Activated CD8-positive, alpha-beta memory T cell treated with anti-CD3 and anti-CD28 coated beads, Interleukin-2, amount 10 ng/mL, durations not matched to agents 7 days and 5 days (primary cell): ENCODE measurements around the gene CHMP4B. TPM values are rescaled to one million over a fixed set of nuclear protein-coding genes. Genes with fewer than 3 reads are reported as not detected.

Experiments
- ATAC-seq: fragments of 150-1000 bp; cut with Tn5 transposase; one replicate; pipeline ENCODE4 v1.10.0; 2021; ENCODE audit warnings: moderate library complexity
- CTCF ChIA-PET: fragments of 350-600 bp; sonication (Branson Sonifier 250); formaldehyde crosslinking; loops from one replicate; lab custom pipeline; 2021; ENCODE audit warnings: antibody characterized with exemption; lab: Charles Lee
- DNase-seq: peaks from one replicate; pipeline ENCODE4 v3.0.0-alpha.2; 2020
- H3K27ac Mint-ChIP-seq: one replicate; pipeline ENCODE4 v1.8.0; 2021; ENCODE audit warnings: mild to moderate bottlenecking, mixed read lengths
- H3K27me3 Mint-ChIP-seq: one replicate; pipeline ENCODE4 v1.8.0; 2021; ENCODE audit warnings: mixed read lengths
- H3K36me3 Mint-ChIP-seq: one replicate; pipeline ENCODE4 v1.8.0; 2021; ENCODE audit warnings: mild to moderate bottlenecking, mixed read lengths
- H3K4me1 Mint-ChIP-seq: one replicate; pipeline ENCODE4 v1.8.0; 2021; ENCODE audit warnings: mixed read lengths
- H3K4me3 Mint-ChIP-seq: one replicate; pipeline ENCODE4 v1.8.0; 2021; ENCODE audit warnings: mild to moderate bottlenecking, moderate library complexity, mixed read lengths
- H3K9me3 Mint-ChIP-seq: one replicate; pipeline ENCODE4 v1.8.0; 2022; ENCODE audit warnings: low read depth, mixed read lengths
- total RNA-seq, 2 experiments: library from RNA; stranded (reverse); gene quantifications; one replicate each; pipeline ENCODE4 v1.2.3, GENCODE V29; 2021

The CHMP4B gene
- total RNA-seq, 2 experiments from 2014 or later = 79.4 to 81.9 TPM

GRCh38 chr20:33815671-33816070 is 4.5 kb downstream of the CHMP4B start:
- H3K9me3 Mint-ChIP-seq = no peaks in the 10 kb centered on the region
- CTCF ChIA-PET = no interaction called here
- DNase-seq (no peak), ATAC-seq (no peak)
- H3K4me3 Mint-ChIP-seq = no peak overlapping the region
- H3K4me1 Mint-ChIP-seq = peaks cover 54% of the 10 kb centered on the region
- H3K27ac Mint-ChIP-seq = no peak overlapping the region
- H3K27me3 Mint-ChIP-seq = no peaks in the 10 kb centered on the region
- peaks cover 24% of the 10 kb centered on the region for H3K36me3 Mint-ChIP-seq

DNA sequence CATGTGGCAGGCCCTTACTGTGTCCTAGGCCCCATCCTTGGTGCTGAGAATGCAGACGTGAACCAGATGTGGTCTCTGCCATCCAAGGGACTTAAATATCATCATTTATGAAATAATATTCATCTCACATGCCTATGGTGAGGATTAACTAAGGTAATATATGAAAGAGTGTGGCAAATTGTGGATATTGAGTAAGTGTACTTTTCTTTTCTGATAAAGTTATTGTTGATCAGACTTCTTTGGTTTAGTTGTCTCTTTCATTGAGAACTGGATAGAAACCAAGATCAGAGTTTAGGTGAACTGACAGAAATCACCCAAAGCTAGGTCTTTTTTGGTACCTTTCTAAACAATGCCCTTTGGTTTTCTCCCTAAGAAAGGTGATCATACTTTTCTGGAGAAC is 5.0 kb downstream of the CHMP4B start:
- H3K4me3 Mint-ChIP-seq = no peak overlapping the region
- ATAC-seq = no peak
- H3K9me3 Mint-ChIP-seq = no peaks in the 10 kb centered on the region
- H3K27ac Mint-ChIP-seq = no peak overlapping the region
- no peak for DNase-seq
- no peaks in the 10 kb centered on the region for H3K27me3 Mint-ChIP-seq
- peaks cover 52% of the 10 kb centered on the region for H3K4me1 Mint-ChIP-seq
- H3K36me3 Mint-ChIP-seq = peaks cover 24% of the 10 kb centered on the region
- CTCF ChIA-PET = no interaction called here

- Mint-ChIP-seq H3K27me3 (no peaks in the 10 kb centered on the region), H3K27ac (no peak overlapping the region), H3K4me1 (peaks cover 49% of the 10 kb centered on the region), H3K36me3 (peaks cover 17% of the 10 kb centered on the region), H3K9me3 (no peaks in the 10 kb centered on the region), H3K4me3 (no peak overlapping the region)
- DNase-seq = no peak
- CTCF ChIA-PET = no interaction called here
- no peak for ATAC-seq
These were observed 6.3 kb downstream of the CHMP4B start for GRCh38 chr20:33817411-33817810.

GRCh38 chr20:33819456-33819855 is 8.3 kb downstream of the CHMP4B start:
- Mint-ChIP-seq H3K9me3 (no peaks in the 10 kb centered on the region), H3K4me3 (no peak overlapping the region), H3K4me1 (peaks cover 28% of the 10 kb centered on the region), H3K36me3 (peaks cover 9% of the 10 kb centered on the region), H3K27ac (no peak overlapping the region), H3K27me3 (no peaks in the 10 kb centered on the region)
- DNase-seq (no peak), ATAC-seq (no peak)
- CTCF ChIA-PET = no interaction called here

DNA sequence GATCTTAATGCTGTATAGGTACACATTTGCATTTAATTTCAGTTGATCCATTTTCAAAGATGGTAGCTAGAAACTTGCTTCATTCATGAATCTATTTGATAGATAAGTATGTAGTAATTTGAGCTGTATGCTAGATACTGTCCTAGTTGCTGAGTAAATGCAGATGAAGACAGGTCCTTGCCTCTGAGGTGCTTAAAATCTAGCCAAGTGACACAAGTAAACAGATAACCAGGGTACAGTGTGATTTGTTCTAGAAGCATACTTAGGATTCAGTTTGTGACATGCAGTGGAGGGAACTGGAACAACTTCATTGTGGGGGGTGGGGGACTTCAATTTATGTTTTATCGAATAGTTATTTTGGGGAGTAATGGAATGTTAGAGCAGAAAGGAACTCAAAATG is 9.2 kb downstream of the CHMP4B start:
- DNase-seq (no peak), ATAC-seq (no peak)
- CTCF ChIA-PET = interaction anchor here (1.0 kb wide), 1 partner anchor 28 kb away, joined by 3 read pairs; no protein-coding TSS in a partner anchor
- Mint-ChIP-seq H3K4me1 (peaks cover 27% of the 10 kb centered on the region), H3K27me3 (no peaks in the 10 kb centered on the region), H3K27ac (no peak overlapping the region), H3K36me3 (peaks cover 8% of the 10 kb centered on the region), H3K4me3 (no peak overlapping the region), H3K9me3 (no peaks in the 10 kb centered on the region)

- Mint-ChIP-seq H3K27me3 (no peaks in the 10 kb centered on the region), H3K27ac (no peak overlapping the region), H3K9me3 (no peaks in the 10 kb centered on the region), H3K36me3 (peaks cover 6% of the 10 kb centered on the region), H3K4me1 (peaks cover 30% of the 10 kb centered on the region), H3K4me3 (no peak overlapping the region)
- DNase-seq (no peak), ATAC-seq (no peak)
- CTCF ChIA-PET = interaction anchor here (0.6 kb wide), 1 partner anchor 319 kb away, joined by 3 read pairs; no protein-coding TSS in a partner anchor
These were observed 10.2 kb downstream of the CHMP4B start for GRCh38 chr20:33821270-33821836.

DNA sequence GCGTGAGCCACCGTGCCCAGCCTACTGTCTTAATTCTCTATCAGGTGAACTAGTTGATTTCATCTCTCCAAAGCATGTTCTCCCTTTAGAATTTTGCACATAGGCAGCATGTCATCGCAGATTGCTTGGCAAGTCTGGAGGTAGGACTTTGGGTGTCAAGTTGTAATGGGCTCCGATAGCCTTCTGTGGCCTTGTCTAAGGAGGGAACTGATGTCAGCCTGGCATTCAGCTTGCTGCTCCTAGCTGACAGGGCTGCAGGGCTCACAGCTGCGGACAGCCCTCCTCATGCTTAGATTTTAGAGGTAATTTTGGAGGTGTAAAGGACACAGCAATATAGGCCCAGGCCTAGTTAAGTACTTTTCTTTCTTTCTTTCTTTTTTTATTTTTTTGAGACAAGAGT is 11.3 kb downstream of the CHMP4B start:
- Mint-ChIP-seq H3K9me3 (no peaks in the 10 kb centered on the region), H3K27ac (no peak overlapping the region), H3K36me3 (peaks cover 6% of the 10 kb centered on the region), H3K27me3 (no peaks in the 10 kb centered on the region), H3K4me3 (no peak overlapping the region), H3K4me1 (peaks cover 31% of the 10 kb centered on the region)
- DNase-seq (no peak), ATAC-seq (no peak)
- CTCF ChIA-PET = interaction anchor here (0.8 kb wide), 1 partner anchor 41 kb away, joined by 5 read pairs; no protein-coding TSS in a partner anchor

- ATAC-seq = no peak
- Mint-ChIP-seq H3K27ac (no peak overlapping the region), H3K9me3 (no peaks in the 10 kb centered on the region), H3K4me3 (no peak overlapping the region), H3K27me3 (no peaks in the 10 kb centered on the region), H3K4me1 (peaks cover 31% of the 10 kb centered on the region), H3K36me3 (peaks cover 5% of the 10 kb centered on the region)
- no peak for DNase-seq
- CTCF ChIA-PET = no interaction called here
These were observed 11.8 kb downstream of the CHMP4B start for GRCh38 chr20:33822991-33823390.

- ATAC-seq (no peak), DNase-seq (no peak)
- H3K27ac Mint-ChIP-seq = no peak overlapping the region
- H3K4me1 Mint-ChIP-seq = peaks cover 27% of the 10 kb centered on the region
- H3K9me3 Mint-ChIP-seq = no peaks in the 10 kb centered on the region
- CTCF ChIA-PET = interaction anchor here (1.1 kb wide), 1 partner anchor 33 kb away, joined by 3 read pairs; no protein-coding TSS in a partner anchor
- no peak overlapping the region for H3K4me3 Mint-ChIP-seq
- peaks cover 5% of the 10 kb centered on the region for H3K36me3 Mint-ChIP-seq
- H3K27me3 Mint-ChIP-seq = no peaks in the 10 kb centered on the region
These were observed 13.7 kb downstream of the CHMP4B start for GRCh38 chr20:33824852-33825251.

DNA sequence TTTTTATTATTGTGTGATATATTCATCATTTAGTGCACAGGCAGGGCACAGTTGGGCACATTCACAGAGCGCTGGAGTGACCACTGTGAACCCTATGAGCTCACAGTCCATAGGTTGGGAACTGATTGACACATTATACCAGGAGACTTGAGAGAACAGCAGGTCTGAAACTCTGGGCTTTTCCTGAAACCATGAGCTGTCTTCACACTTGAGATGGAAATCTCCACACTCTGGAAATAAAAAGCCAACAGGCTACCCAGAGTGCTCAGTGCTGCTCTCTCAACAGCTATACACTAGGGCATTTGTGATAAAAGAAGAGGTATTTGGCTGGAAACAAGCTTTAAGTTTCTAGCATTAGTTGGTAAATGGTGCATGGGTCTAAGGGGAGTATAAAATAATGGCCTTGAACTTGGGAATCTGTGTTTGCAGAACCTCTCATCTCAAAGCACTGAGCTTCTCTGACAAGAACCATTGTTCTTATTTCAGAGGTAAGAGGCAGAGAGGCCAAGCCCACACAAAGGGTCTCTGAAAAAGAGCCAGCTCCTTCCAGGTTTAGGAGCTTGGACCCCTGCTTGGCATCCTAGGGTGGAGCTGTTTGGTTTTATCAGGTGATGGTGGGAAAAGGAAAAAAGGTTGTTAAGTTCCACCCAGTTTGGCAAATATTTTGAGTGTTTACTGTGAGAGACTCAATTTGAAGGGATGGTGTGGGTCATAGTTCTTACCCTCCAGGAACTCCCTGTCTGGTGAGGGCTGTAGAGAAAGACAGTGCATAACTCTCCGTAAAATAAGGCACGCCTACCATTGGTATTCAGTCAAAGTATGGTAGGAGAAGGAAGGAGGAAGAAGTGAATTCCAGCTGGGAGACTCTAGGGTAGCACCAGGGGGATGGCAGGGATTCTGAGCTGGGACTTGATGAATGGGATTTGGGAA is 14.5 kb downstream of the CHMP4B start:
- Mint-ChIP-seq H3K27ac (no peak overlapping the region), H3K4me3 (no peak overlapping the region), H3K9me3 (no peaks in the 10 kb centered on the region), H3K4me1 (peaks cover 26% of the 10 kb centered on the region), H3K36me3 (peaks cover 4% of the 10 kb centered on the region), H3K27me3 (no peaks in the 10 kb centered on the region)
- DNase-seq = no peak
- no peak for ATAC-seq
- CTCF ChIA-PET = interaction anchor here (0.7 to 1.1 kb wide), 2 partner anchors 13 to 33 kb away, joined by 3 read pairs; no protein-coding TSS in a partner anchor

- Mint-ChIP-seq H3K4me1 (peaks cover 26% of the 10 kb centered on the region), H3K27me3 (no peaks in the 10 kb centered on the region), H3K36me3 (peaks cover 4% of the 10 kb centered on the region), H3K27ac (no peak overlapping the region), H3K9me3 (no peaks in the 10 kb centered on the region), H3K4me3 (no peak overlapping the region)
- ATAC-seq (no peak), DNase-seq (no peak)
- CTCF ChIA-PET = interaction anchor here (1.8 kb wide), 1 partner anchor 11 kb away, joined by 5 read pairs; no protein-coding TSS in a partner anchor
These were observed 15.2 kb downstream of the CHMP4B start for GRCh38 chr20:33826270-33826897.

DNA sequence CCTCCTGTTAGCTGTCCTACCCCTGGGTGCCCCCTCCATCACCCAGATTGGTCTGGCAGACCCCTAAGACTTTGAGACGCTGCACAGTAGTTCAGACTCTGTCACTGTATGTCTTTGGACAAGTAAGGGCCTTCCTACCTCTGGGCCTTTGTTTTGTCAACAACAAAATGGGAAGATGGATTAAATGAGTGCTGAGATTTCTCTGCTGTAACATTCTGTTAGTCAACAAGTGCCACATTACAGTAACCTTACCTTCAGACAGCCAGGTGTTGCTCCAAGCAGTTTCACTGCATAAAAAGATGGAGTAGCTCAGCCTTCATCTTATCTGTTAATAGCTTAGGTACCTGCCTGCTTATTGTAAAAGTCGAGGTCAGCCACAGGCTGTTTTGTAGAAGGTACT is 16.0 kb downstream of the CHMP4B start:
- CTCF ChIA-PET = interaction anchor here (0.7 to 1.8 kb wide), 2 partner anchors 10 to 881 kb away, joined by 3 to 5 read pairs; no protein-coding TSS in a partner anchor
- H3K4me1 Mint-ChIP-seq = peaks cover 26% of the 10 kb centered on the region
- H3K27ac Mint-ChIP-seq = no peak overlapping the region

GRCh38 chr20:33827634-33828325 is 16.6 kb downstream of the CHMP4B start:
- peaks cover 26% of the 10 kb centered on the region for H3K4me1 Mint-ChIP-seq
- no peak for ATAC-seq

More for the DNA sequence above, 16.0 kb downstream of the CHMP4B start:
- no peaks in the 10 kb centered on the region for H3K27me3 Mint-ChIP-seq
- no peaks in the 10 kb centered on the region for H3K9me3 Mint-ChIP-seq
- peaks cover 10% of the 10 kb centered on the region for H3K36me3 Mint-ChIP-seq
- H3K4me3 Mint-ChIP-seq = no peak overlapping the region
- DNase-seq = no peak
- ATAC-seq = no peak

More at GRCh38 chr20:33827634-33828325, 16.6 kb downstream of the CHMP4B start:
- Mint-ChIP-seq H3K27ac (no peak overlapping the region), H3K9me3 (no peaks in the 10 kb centered on the region), H3K27me3 (no peaks in the 10 kb centered on the region), H3K36me3 (peaks cover 13% of the 10 kb centered on the region), H3K4me3 (no peak overlapping the region)
- CTCF ChIA-PET = interaction anchor here (1.8 kb wide), 1 partner anchor 9 kb away, joined by 5 read pairs; no protein-coding TSS in a partner anchor
- no peak for DNase-seq
